ENCODE measurements around the gene STOX1. TPM values are rescaled to one million over a fixed set of nuclear protein-coding genes. Genes with fewer than 3 reads are reported as not detected.
"Not testable (repeated sequence)": the region's sequence is repeated elsewhere in the genome, so short reads cannot be mapped to it uniquely, and the experiment has no call there.

STOX1 gene
- total and polyA plus RNA-seq, 2 experiments from 2014 or later: 1.6 to 5.5 TPM

- DNase-seq (ENCODE audit: low spot score): no peak
- Histone ChIP-seq H3K79me2 (no peaks in the 10 kb centered on the region), H2AFZ (no peak overlapping the region), H3K4me2 (no peak overlapping the region), H3K4me3 (no peak overlapping the region), H3K36me3 (replicated peaks; ENCODE audit: insufficient read depth, low read depth) (no peaks in the 10 kb centered on the region), H3K9me3 (ENCODE audit: low read depth) (no peaks in the 10 kb centered on the region), H3K9me2 (replicated peaks; ENCODE audit: insufficient read depth) (no peaks in the 10 kb centered on the region), H4K20me1 (ENCODE audit: insufficient read depth, poor library complexity, severe bottlenecking) (no peaks in the 10 kb centered on the region), H3K4me1 (ENCODE audit: insufficient read depth) (no peaks in the 10 kb centered on the region), H3K27me3 (no peaks in the 10 kb centered on the region), H3K27ac (no peak overlapping the region)
- no peak for TF ChIP-seq EZH2 (IDR thresholded peaks at IDR 0.05; ENCODE audit: borderline replicate concordance)
- 96% methylated on average over 1 of the region's 1 CpG for WGBS (ENCODE audit: low lambda C conversion rate, missing lambda C conversion rate)
These were observed 22.6 kb upstream of the STOX1 start for GRCh38 chr10:68804692-68805091.

GRCh38 chr10:68810830-68811229 is 16.5 kb upstream of the STOX1 start:
- WGBS (ENCODE audit: low lambda C conversion rate, missing lambda C conversion rate): 92% methylated on average over 9 of the region's 9 CpGs

DNA sequence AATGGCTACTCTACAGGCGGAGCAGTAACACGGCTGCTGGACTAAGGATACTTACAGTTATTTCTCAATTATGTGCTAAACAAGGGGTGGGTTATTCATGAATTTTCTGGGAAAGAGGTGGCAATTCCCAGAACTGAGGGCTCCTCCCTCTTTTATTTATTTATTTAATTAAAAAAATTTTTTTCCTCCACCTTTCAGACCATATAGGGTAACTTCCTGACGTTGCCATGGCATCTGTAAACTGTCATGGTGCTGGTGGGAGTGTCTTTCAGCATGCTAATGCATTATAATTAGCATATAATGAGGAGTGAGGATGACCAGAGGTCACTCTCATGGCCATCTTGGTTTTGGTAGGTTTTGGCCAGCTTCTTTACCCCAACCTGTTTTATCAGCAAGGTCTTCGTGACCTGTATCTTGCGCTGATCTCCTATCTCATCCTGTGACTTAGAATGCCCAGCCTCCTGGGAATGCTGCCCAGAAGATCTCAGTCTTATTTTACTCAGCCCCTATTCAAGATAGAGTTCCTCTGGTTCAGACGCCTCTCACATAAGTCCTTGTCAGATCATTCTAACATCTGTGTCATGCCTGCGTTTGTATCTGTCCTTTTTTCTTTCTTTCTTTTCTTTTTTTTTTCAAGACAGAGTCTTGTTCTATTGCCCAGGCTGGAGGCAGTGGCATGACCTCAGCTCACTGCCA is 15.9 kb upstream of the STOX1 start:
- Histone ChIP-seq H3K27me3 (no peaks in the 10 kb centered on the region), H3K4me2 (no peak overlapping the region), H3K4me3 (no peak overlapping the region), H3K9me3 (ENCODE audit: low read depth) (no peaks in the 10 kb centered on the region), H4K20me1 (ENCODE audit: insufficient read depth, poor library complexity, severe bottlenecking) (no peaks in the 10 kb centered on the region), H3K4me1 (ENCODE audit: insufficient read depth) (no peaks in the 10 kb centered on the region), H3K79me2 (no peaks in the 10 kb centered on the region), H3K36me3 (replicated peaks; ENCODE audit: insufficient read depth, low read depth) (no peaks in the 10 kb centered on the region), H2AFZ (no peak overlapping the region), H3K9me2 (replicated peaks; ENCODE audit: insufficient read depth) (no peaks in the 10 kb centered on the region), H3K27ac (no peak overlapping the region)
- 93% methylated on average over 7 of the region's 7 CpGs for WGBS (ENCODE audit: low lambda C conversion rate, missing lambda C conversion rate)
- no peak for TF ChIP-seq CTCF (IDR thresholded peaks at IDR 0.05; ENCODE audit: poor library complexity)
- no peak for TF ChIP-seq EZH2phosphoT487 (IDR thresholded peaks at IDR 0.05; ENCODE audit: low read depth, severe bottlenecking, unreplicated experiment)
- TF ChIP-seq EZH2 (IDR thresholded peaks at IDR 0.05; ENCODE audit: borderline replicate concordance): no peak
- DNase-seq (ENCODE audit: low spot score): no peak

More at GRCh38 chr10:68810830-68811229, 16.5 kb upstream of the STOX1 start:
- not testable (repeated sequence) for H3K79me2 ChIP-seq; H4K20me1 ChIP-seq (ENCODE audit: insufficient read depth, poor library complexity, severe bottlenecking); H3K27ac ChIP-seq; H3K36me3 ChIP-seq (replicated peaks; ENCODE audit: insufficient read depth, low read depth); H3K4me1 ChIP-seq (ENCODE audit: insufficient read depth); DNase-seq (ENCODE audit: low spot score); H3K9me3 ChIP-seq (ENCODE audit: low read depth); H3K27me3 ChIP-seq; H3K9me2 ChIP-seq (replicated peaks; ENCODE audit: insufficient read depth); H3K4me3 ChIP-seq; H3K4me2 ChIP-seq; H2AFZ ChIP-seq

DNA sequence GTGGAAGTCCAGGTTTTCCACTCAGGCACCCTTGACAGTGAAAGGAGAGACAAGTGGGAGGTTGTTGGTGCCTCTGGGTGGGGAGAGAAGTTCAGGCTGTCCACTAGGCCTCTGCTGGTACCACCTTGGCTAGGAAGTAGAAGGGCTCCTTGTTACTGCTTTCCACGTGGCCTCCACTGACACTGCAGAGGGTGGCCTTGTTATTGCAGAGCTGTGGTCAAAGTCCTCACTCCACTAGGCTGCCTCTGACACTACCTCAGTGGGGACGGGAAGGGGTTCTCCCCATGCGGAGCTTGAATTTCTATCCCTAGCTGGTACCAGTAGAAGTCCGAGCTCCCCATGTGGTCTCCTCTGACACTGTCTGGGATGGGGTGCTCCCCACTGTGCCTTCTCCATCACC is 14.9 kb upstream of the STOX1 start:
- no peaks in the 10 kb centered on the region for H3K9me3 ChIP-seq (ENCODE audit: low read depth)
- no peaks in the 10 kb centered on the region for H3K27me3 ChIP-seq
- H3K36me3 ChIP-seq (replicated peaks; ENCODE audit: insufficient read depth, low read depth): no peaks in the 10 kb centered on the region
- no peak overlapping the region for H3K4me2 ChIP-seq
- no peak overlapping the region for H3K27ac ChIP-seq
- DNase-seq (ENCODE audit: low spot score): no peak
- no peaks in the 10 kb centered on the region for H3K4me1 ChIP-seq (ENCODE audit: insufficient read depth)
- no peak overlapping the region for H3K4me3 ChIP-seq
- no peak for TF ChIP-seq EZH2phosphoT487 (IDR thresholded peaks at IDR 0.05; ENCODE audit: low read depth, severe bottlenecking, unreplicated experiment)
- no peak for TF ChIP-seq EZH2 (IDR thresholded peaks at IDR 0.05; ENCODE audit: borderline replicate concordance)
- TF ChIP-seq CTCF (IDR thresholded peaks at IDR 0.05; ENCODE audit: poor library complexity): no peak
- WGBS (ENCODE audit: low lambda C conversion rate, missing lambda C conversion rate): 94% methylated on average over 4 of the region's 4 CpGs
- no peaks in the 10 kb centered on the region for H3K79me2 ChIP-seq
- H4K20me1 ChIP-seq (ENCODE audit: insufficient read depth, poor library complexity, severe bottlenecking): no peaks in the 10 kb centered on the region
- no peaks in the 10 kb centered on the region for H3K9me2 ChIP-seq (replicated peaks; ENCODE audit: insufficient read depth)
- no peak overlapping the region for H2AFZ ChIP-seq
